ENCODE results near the gene TRIM27.
A peak's percentile ranks its signal among the peaks of the same experiment; 100 is the strongest.
"Not testable (repeated sequence)": the region's sequence is repeated elsewhere in the genome, so short reads cannot be mapped to it uniquely, and the experiment has no call there.

Gene TRIM27, protein sequence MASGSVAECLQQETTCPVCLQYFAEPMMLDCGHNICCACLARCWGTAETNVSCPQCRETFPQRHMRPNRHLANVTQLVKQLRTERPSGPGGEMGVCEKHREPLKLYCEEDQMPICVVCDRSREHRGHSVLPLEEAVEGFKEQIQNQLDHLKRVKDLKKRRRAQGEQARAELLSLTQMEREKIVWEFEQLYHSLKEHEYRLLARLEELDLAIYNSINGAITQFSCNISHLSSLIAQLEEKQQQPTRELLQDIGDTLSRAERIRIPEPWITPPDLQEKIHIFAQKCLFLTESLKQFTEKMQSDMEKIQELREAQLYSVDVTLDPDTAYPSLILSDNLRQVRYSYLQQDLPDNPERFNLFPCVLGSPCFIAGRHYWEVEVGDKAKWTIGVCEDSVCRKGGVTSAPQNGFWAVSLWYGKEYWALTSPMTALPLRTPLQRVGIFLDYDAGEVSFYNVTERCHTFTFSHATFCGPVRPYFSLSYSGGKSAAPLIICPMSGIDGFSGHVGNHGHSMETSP

DNA sequence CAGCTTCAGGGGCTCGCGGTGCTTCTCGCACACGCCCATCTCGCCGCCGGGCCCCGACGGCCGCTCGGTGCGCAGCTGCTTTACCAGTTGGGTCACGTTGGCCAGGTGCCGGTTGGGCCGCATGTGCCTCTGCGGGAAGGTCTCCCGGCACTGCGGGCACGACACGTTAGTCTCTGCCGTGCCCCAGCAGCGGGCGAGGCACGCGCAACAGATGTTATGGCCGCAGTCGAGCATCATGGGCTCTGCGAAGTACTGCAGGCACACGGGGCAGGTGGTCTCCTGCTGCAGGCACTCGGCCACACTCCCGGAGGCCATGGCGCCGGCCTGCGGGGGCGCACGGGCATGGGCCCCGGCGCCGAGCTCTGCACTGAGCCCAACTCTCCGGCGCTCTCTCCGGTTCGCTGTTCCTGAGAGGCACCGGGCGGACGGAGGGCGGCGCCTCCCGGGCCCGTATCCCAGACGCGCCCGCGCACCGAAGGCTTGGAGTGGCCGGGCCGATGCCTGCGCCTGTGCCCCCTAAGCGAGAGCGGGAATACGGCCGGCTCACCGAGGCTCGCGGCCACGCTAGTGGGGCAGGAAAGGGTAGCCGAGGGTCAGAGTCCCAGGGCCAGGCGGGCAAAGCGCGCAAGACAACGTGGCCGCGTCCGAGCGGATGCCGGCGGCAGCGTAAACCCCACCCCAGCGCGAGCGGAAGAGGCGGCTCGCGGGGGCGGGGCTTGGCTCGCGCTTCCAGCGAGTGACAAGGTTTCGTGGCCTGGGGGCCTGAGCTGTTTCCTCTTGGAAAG is at the start of gene TRIM27:
TRIM27 (minus strand) TSS at position 668 of the 785 bp plus-strand sequence; CDS start at position 315, 353 bp downstream.
- Histone ChIP-seq H3K27ac (ENCODE audit: low read depth in 2 of 2, low read length in 2 of 2) (peak within 1 kb of the TSS; percentile 94 to 97), H3K4me1 (ENCODE audit: control insufficient read depth in 2 of 2, insufficient read depth in 2 of 2, low read length in 2 of 2) (peaks cover 10 to 13% of the 10 kb centered on the region in 2 donors), H3K9ac (ENCODE audit: low read depth in 1 of 2, low read length in 2 of 2) (peak within 1 kb of the TSS; percentile 94 to 95), H3K4me3 (ENCODE audit: low read length in 2 of 2) (peak within 1 kb of the TSS; percentile 79 to 85), H3K27me3 (ENCODE audit: control insufficient read depth in 2 of 2, insufficient read depth in 2 of 2, low read length in 2 of 2) (no peaks in the 10 kb centered on the region), H3K9me3 (ENCODE audit: control insufficient read depth in 2 of 2, low read length in 2 of 2) (no peaks in the 10 kb centered on the region), H3K36me3 (ENCODE audit: control insufficient read depth in 2 of 2, insufficient read depth in 2 of 2, low read length in 2 of 2) (peaks cover 21 to 23% of the 10 kb centered on the region in 2 donors)

DNA sequence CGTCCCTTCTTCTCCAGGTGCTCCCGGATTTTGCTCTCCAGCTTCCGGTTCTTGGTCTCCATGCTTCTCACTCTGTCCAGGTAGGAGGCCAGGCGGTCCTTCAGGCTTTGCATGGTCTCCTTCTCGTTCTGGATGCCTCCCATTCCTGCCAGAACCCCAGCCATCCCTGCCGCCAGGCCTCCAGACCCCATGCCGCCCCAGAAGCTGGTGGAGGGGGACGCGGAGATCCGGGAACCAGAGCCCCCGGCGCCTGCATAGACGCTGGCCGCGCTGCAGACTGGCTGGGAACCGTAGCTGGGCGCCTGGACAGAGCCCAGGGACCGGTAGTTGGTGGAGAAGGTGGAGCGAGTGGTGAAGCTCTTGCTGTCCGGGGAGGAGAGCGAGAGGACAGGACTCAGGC is 46.3 kb upstream of the TRIM27 start:
- H3K27ac ChIP-seq (ENCODE audit: low read depth in 2 of 2, low read length in 2 of 2), result not testable (repeated sequence)

GRCh38 chr6:28969129-28969528 is 45.3 kb upstream of the TRIM27 start:
- Histone ChIP-seq H3K27me3 (ENCODE audit: control insufficient read depth in 2 of 2, insufficient read depth in 2 of 2, low read length in 2 of 2) (no peaks in the 10 kb centered on the region), H3K27ac (ENCODE audit: low read depth in 2 of 2, low read length in 2 of 2) (no peak overlapping the region), H3K9ac (ENCODE audit: low read depth in 1 of 2, low read length in 2 of 2) (no peak overlapping the region), H3K4me3 (ENCODE audit: low read length in 2 of 2) (no peak overlapping the region), H3K36me3 (ENCODE audit: control insufficient read depth in 2 of 2, insufficient read depth in 2 of 2, low read length in 2 of 2) (no peaks in the 10 kb centered on the region), H3K4me1 (ENCODE audit: control insufficient read depth in 2 of 2, insufficient read depth in 2 of 2, low read length in 2 of 2) (no peaks in the 10 kb centered on the region), H3K9me3 (ENCODE audit: control insufficient read depth in 2 of 2, low read length in 2 of 2) (no peaks in the 10 kb centered on the region)

More for the DNA sequence above, 46.3 kb upstream of the TRIM27 start:
- not testable (repeated sequence) for H3K9me3 ChIP-seq (ENCODE audit: control insufficient read depth in 2 of 2, low read length in 2 of 2); H3K4me1 ChIP-seq (ENCODE audit: control insufficient read depth in 2 of 2, insufficient read depth in 2 of 2, low read length in 2 of 2); H3K9ac ChIP-seq (ENCODE audit: low read depth in 1 of 2, low read length in 2 of 2); H3K36me3 ChIP-seq (ENCODE audit: control insufficient read depth in 2 of 2, insufficient read depth in 2 of 2, low read length in 2 of 2); H3K27me3 ChIP-seq (ENCODE audit: control insufficient read depth in 2 of 2, insufficient read depth in 2 of 2, low read length in 2 of 2); H3K4me3 ChIP-seq (ENCODE audit: low read length in 2 of 2)

- Histone ChIP-seq H3K9me3 (ENCODE audit: control insufficient read depth in 2 of 2, low read length in 2 of 2) (no peaks in the 10 kb centered on the region), H3K4me1 (ENCODE audit: control insufficient read depth in 2 of 2, insufficient read depth in 2 of 2, low read length in 2 of 2) (no peaks in the 10 kb centered on the region), H3K27me3 (ENCODE audit: control insufficient read depth in 2 of 2, insufficient read depth in 2 of 2, low read length in 2 of 2) (no peaks in the 10 kb centered on the region), H3K4me3 (ENCODE audit: low read length in 2 of 2) (no peak overlapping the region), H3K9ac (ENCODE audit: low read depth in 1 of 2, low read length in 2 of 2) (no peak overlapping the region), H3K36me3 (ENCODE audit: control insufficient read depth in 2 of 2, insufficient read depth in 2 of 2, low read length in 2 of 2) (no peaks in the 10 kb centered on the region), H3K27ac (ENCODE audit: low read depth in 2 of 2, low read length in 2 of 2) (no peak overlapping the region)
Measured at GRCh38 chr6:28968476-28968875, 44.7 kb upstream of the TRIM27 start.

- Histone ChIP-seq H3K36me3 (ENCODE audit: control insufficient read depth in 2 of 2, insufficient read depth in 2 of 2, low read length in 2 of 2) (no peaks in the 10 kb centered on the region), H3K4me3 (ENCODE audit: low read length in 2 of 2) (no peak overlapping the region), H3K9ac (ENCODE audit: low read depth in 1 of 2, low read length in 2 of 2) (no peak overlapping the region), H3K27ac (ENCODE audit: low read depth in 2 of 2, low read length in 2 of 2) (no peak overlapping the region), H3K4me1 (ENCODE audit: control insufficient read depth in 2 of 2, insufficient read depth in 2 of 2, low read length in 2 of 2) (no peaks in the 10 kb centered on the region), H3K27me3 (ENCODE audit: control insufficient read depth in 2 of 2, insufficient read depth in 2 of 2, low read length in 2 of 2) (no peaks in the 10 kb centered on the region), H3K9me3 (ENCODE audit: control insufficient read depth in 2 of 2, low read length in 2 of 2) (no peaks in the 10 kb centered on the region)
Measured at GRCh38 chr6:28965706-28966105, 41.9 kb upstream of the TRIM27 start.

GRCh38 chr6:28960846-28961500 is 37.2 kb upstream of the TRIM27 start:
- Histone ChIP-seq H3K27ac (ENCODE audit: low read depth in 2 of 2, low read length in 2 of 2) (no peak overlapping the region), H3K27me3 (ENCODE audit: control insufficient read depth in 2 of 2, insufficient read depth in 2 of 2, low read length in 2 of 2) (no peaks in the 10 kb centered on the region), H3K36me3 (ENCODE audit: control insufficient read depth in 2 of 2, insufficient read depth in 2 of 2, low read length in 2 of 2) (no peaks in the 10 kb centered on the region), H3K4me1 (ENCODE audit: control insufficient read depth in 2 of 2, insufficient read depth in 2 of 2, low read length in 2 of 2) (no peaks in the 10 kb centered on the region), H3K9me3 (ENCODE audit: control insufficient read depth in 2 of 2, low read length in 2 of 2) (no peaks in the 10 kb centered on the region), H3K4me3 (ENCODE audit: low read length in 2 of 2) (no peak overlapping the region), H3K9ac (ENCODE audit: low read depth in 1 of 2, low read length in 2 of 2) (no peak overlapping the region)

DNA sequence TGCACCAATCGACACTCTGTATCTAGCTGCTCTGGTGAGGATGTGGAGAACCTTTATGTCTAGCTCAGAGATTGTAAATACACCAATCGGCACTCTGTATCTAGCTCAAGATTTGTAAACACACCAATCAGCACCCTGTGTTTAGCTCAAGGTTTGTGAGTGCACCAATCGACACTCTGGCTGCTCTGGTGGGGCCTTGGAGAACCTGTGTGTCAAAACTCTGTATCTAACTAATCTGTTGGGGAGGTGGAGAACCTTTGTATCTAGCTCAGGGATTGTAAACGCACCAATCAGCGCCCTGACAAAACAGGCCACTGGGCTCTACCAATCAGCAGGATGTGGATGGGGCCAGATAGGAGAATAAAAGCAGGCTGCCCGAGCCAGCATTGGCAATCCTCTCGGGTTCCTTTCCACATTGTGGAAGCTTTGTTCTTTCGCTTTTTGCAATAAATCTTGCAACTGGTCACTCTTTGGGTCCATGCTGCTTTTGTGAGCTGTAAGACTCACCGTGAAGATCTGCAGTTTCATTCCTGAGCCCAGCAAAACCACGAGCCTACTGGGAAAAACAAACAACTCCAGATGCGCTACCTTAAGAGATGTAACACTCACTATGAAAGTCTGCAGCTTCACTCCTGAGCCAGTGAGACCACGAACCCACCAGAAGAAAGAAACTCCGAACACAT is 34.9 kb upstream of the TRIM27 start:
- not testable (repeated sequence) for H3K9ac ChIP-seq (ENCODE audit: low read depth in 1 of 2, low read length in 2 of 2); H3K4me3 ChIP-seq (ENCODE audit: low read length in 2 of 2); H3K9me3 ChIP-seq (ENCODE audit: control insufficient read depth in 2 of 2, low read length in 2 of 2); H3K27me3 ChIP-seq (ENCODE audit: control insufficient read depth in 2 of 2, insufficient read depth in 2 of 2, low read length in 2 of 2); H3K4me1 ChIP-seq (ENCODE audit: control insufficient read depth in 2 of 2, insufficient read depth in 2 of 2, low read length in 2 of 2); H3K27ac ChIP-seq (ENCODE audit: low read depth in 2 of 2, low read length in 2 of 2); H3K36me3 ChIP-seq (ENCODE audit: control insufficient read depth in 2 of 2, insufficient read depth in 2 of 2, low read length in 2 of 2)

DNA sequence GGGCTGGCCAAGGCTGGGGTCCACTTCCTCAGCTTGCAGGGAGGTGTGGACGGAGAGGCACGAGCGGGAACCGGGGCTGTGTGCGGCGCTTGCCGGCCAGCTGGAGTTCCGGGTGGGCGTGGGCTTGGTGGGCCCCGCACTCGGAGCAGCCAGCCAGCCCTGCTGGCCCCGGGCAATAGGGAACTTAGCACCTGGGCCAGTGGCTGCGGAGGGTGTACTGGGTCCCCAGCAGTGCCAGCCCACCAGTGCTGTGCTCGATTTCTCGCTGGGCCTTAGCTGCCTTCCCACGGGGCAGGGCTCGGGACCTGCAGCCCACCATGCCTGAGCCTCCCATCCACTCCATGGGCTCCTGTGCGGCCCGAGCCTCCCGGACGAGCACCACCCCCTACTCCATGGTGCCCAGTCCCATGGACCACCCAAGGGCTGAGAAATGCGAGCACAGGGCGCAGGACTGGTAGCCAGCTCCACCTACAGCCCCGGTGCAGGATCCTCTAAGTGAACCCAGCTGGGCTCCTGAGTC is 34.1 kb upstream of the TRIM27 start:
- H3K27ac ChIP-seq (ENCODE audit: low read depth in 2 of 2, low read length in 2 of 2); H3K9me3 ChIP-seq (ENCODE audit: control insufficient read depth in 2 of 2, low read length in 2 of 2); H3K4me3 ChIP-seq (ENCODE audit: low read length in 2 of 2); H3K27me3 ChIP-seq (ENCODE audit: control insufficient read depth in 2 of 2, insufficient read depth in 2 of 2, low read length in 2 of 2); H3K36me3 ChIP-seq (ENCODE audit: control insufficient read depth in 2 of 2, insufficient read depth in 2 of 2, low read length in 2 of 2); H3K4me1 ChIP-seq (ENCODE audit: control insufficient read depth in 2 of 2, insufficient read depth in 2 of 2, low read length in 2 of 2); H3K9ac ChIP-seq (ENCODE audit: low read depth in 1 of 2, low read length in 2 of 2): not testable (repeated sequence)

DNA sequence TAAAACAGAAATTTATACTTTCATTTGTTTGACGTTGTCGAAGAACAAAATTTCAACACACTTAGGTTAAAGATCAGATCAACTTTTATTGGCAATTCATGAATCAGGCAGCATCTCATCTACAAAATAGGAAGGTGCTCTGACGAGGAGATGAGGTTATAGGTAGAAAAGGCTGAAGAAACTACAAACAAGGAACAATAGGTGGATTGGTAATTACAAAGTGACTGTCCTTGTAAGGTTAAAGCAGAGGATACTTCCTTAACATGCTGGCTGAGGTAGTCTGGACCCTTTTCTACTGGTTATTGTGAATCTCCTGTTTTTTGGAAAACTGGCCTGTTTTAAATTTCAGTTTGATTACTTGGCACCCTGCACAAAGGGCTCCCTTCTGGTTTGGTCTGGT is 32.5 kb upstream of the TRIM27 start:
- H3K4me3 ChIP-seq (ENCODE audit: low read length in 2 of 2), result no peak overlapping the region
- no peaks in the 10 kb centered on the region for H3K36me3 ChIP-seq (ENCODE audit: control insufficient read depth in 2 of 2, insufficient read depth in 2 of 2, low read length in 2 of 2)
- no peak overlapping the region for H3K27ac ChIP-seq (ENCODE audit: low read depth in 2 of 2, low read length in 2 of 2)
- H3K4me1 ChIP-seq (ENCODE audit: control insufficient read depth in 2 of 2, insufficient read depth in 2 of 2, low read length in 2 of 2), result peaks cover 0 to 4% of the 10 kb centered on the region in 2 donors
- peaks cover 3 to 4% of the 10 kb centered on the region in 2 donors for H3K27me3 ChIP-seq (ENCODE audit: control insufficient read depth in 2 of 2, insufficient read depth in 2 of 2, low read length in 2 of 2)
- H3K9me3 ChIP-seq (ENCODE audit: control insufficient read depth in 2 of 2, low read length in 2 of 2), result no peaks in the 10 kb centered on the region
- no peak overlapping the region for H3K9ac ChIP-seq (ENCODE audit: low read depth in 1 of 2, low read length in 2 of 2)
